ENCODE data around the gene SCN2A.
"Not testable (repeated sequence)": the region's sequence is repeated elsewhere in the genome, so short reads cannot be mapped to it uniquely, and the experiment has no call there.

SCN2A gene

GRCh38 chr2:165328272-165328671, 89.1 kb downstream of the SCN2A start:
- DNase-seq (ENCODE audit: low spot score): no peak

GRCh38 chr2:165344276-165344675, 105.1 kb downstream of the SCN2A start:
- DNase-seq (ENCODE audit: low spot score): not testable (repeated sequence)

- DNase-seq (ENCODE audit: low spot score): no peak
Measured at GRCh38 chr2:165348441-165348840, 109.2 kb downstream of the SCN2A start.

GRCh38 chr2:165349181-165349580, 110.0 kb downstream of the SCN2A start:
- no peak for DNase-seq (ENCODE audit: low spot score)

GRCh38 chr2:165357758-165358157, 118.5 kb downstream of the SCN2A start:
- no peak for DNase-seq (ENCODE audit: low spot score)

- DNase-seq (ENCODE audit: low spot score): no peak
Measured at GRCh38 chr2:165361514-165361913, 122.3 kb downstream of the SCN2A start.

GRCh38 chr2:165369131-165369897, 130.1 kb downstream of the SCN2A start:
- no peak for DNase-seq (ENCODE audit: low spot score)

GRCh38 chr2:165369898-165370296, 130.7 kb downstream of the SCN2A start:
- DNase-seq (ENCODE audit: low spot score): no peak

- no peak for DNase-seq (ENCODE audit: low spot score)
Measured at GRCh38 chr2:165371356-165371755, 132.1 kb downstream of the SCN2A start.

GRCh38 chr2:165373278-165374010, 134.2 kb downstream of the SCN2A start:
- no peak for DNase-seq (ENCODE audit: low spot score)

GRCh38 chr2:165376571-165376975, 137.4 kb downstream of the SCN2A start:
- no peak for DNase-seq (ENCODE audit: low spot score)

GRCh38 chr2:165382362-165382761, 143.1 kb downstream of the SCN2A start:
- no peak for DNase-seq (ENCODE audit: low spot score)

GRCh38 chr2:165390875-165391274, 151.7 kb downstream of the SCN2A start:
- no peak for DNase-seq (ENCODE audit: low spot score)

GRCh38 chr2:165391791-165392190, 152.6 kb downstream of the SCN2A start:
- no peak for DNase-seq (ENCODE audit: low spot score)

- DNase-seq (ENCODE audit: low spot score): not testable (repeated sequence)
Measured at GRCh38 chr2:165398603-165399002, 159.4 kb downstream of the SCN2A start.

GRCh38 chr2:165401285-165401852, 162.2 kb downstream of the SCN2A start:
- DNase-seq (ENCODE audit: low spot score): peak; percentile 20

- DNase-seq (ENCODE audit: low spot score): no peak
Measured at GRCh38 chr2:165402162-165402561, 162.9 kb downstream of the SCN2A start.

- no peak for DNase-seq (ENCODE audit: low spot score)
Measured at GRCh38 chr2:165406173-165406572, 167.0 kb downstream of the SCN2A start.

- DNase-seq (ENCODE audit: low spot score): no peak
Measured at GRCh38 chr2:165407466-165407865, 168.3 kb downstream of the SCN2A start.

- DNase-seq (ENCODE audit: low spot score): no peak
Measured at GRCh38 chr2:165408186-165408585, 169.0 kb downstream of the SCN2A start.

GRCh38 chr2:165410276-165410675, 171.1 kb downstream of the SCN2A start:
- no peak for DNase-seq (ENCODE audit: low spot score)

- DNase-seq (ENCODE audit: low spot score): no peak
Measured at GRCh38 chr2:165414187-165414586, 175.0 kb downstream of the SCN2A start.

GRCh38 chr2:165417009-165417408, 177.8 kb downstream of the SCN2A start:
- no peak for DNase-seq (ENCODE audit: low spot score)
